Measurements from ENCODE around the gene CIC.
A peak's percentile ranks its signal among the peaks of the same experiment; 100 is the strongest.

CIC gene

DNA sequence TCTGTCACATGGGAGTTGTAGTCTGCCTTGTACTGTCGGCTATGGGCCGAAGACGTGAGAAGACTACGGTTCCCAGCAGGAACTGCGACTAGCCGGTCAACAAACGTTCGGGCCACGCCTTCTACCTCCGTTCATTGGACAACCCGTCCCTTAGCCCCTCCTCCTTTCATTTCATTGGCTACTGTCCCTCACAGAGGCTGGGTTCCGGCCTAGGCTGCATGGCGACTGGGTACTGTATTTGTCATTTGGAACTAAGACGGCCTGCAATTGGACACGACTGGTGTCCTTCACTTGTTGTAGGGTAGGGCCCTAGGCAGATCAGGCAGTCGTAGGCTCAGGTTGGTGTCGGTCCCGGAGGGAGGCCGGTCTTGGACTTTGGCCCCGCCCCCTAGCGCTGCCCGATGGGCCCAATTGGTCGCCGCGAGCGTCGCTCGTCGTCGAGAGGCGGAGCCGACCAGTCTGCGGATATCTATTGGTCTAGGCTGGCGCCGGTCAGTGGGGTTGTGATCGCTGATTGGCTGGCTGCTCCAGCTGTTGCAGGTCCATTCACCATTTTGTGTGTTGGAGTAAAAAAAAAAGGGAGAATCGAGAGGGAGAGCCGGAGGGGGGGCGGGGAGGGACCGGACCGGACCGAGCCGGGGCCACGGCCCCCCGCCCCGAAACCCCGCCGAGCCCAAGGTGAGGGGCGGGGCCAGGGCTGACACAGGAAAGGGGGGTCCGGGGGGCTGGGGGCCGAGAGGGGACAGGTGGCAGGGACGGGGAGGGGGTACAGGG, at the start of gene CIC:
CIC (plus strand) TSS at position 549 of the 774 bp plus-strand sequence. CDS start 2,532 bp downstream, outside the sequence.
- Mint-ChIP-seq H3K27ac (peak within 1 kb of the TSS; percentile 99), H3K4me1 (ENCODE audit: low read depth) (peaks cover 29% of the 10 kb centered on the region), H3K9me3 (no peaks in the 10 kb centered on the region), H3K36me3 (ENCODE audit: low read depth) (peaks cover 6% of the 10 kb centered on the region), H3K27me3 (ENCODE audit: low read depth) (no peaks in the 10 kb centered on the region), H3K4me3 (no peak within 1 kb of the TSS)

DNA sequence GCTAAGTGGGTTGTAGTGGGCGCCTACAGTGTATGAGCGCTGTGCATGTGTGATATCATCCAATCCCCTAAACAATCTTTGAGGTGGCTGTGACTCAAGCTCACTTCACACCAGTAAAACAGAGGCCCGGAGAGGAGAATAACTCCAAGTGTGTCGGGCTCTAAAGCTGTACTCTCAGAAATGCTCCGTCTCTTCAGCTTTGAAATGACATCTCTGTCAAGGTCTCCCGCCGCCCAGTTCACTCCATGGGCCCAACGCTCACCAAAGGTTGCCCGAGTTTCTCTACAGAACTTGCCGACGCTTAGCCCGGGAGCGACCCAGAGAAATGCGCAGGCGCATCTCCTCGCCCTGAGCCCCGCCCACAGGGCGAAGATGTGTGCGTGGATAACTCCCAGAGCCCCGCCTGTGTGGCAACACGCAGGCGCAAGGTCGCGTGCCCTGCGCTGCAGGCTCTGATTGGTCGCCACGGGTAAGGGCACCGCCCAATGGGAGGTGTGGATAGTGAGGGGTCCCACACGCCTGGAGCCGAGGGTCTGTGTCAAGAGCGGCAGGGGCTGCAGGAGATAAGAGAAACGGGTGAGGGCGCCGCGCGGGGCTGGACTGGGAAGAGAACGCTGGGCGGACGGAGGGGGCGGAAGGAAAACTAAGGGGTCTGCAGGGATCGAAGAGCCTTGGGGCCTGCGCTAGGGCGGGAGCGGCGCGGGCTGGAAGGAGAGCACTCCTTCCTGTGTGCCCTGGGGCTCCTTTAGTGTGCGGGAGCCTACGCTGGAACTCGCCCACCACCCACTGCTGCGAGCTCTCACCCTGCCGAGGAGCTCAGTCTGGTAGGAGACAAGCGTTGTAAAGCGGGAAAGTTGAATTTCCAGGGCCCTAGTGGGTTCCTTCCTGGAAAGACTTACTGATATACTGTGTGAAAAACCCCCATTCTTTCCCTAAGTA, 49.0 kb upstream of the CIC start, which contains the start of gene ZNF526:
ZNF526 (plus strand) TSS at position 501 of the 939 bp plus-strand sequence. CDS start 4,092 bp downstream, outside the sequence.
- peak within 1 kb of the TSS; percentile 100 for H3K4me3 Mint-ChIP-seq
- peak within 1 kb of the TSS; percentile 95 for H3K27ac Mint-ChIP-seq
- no peaks in the 10 kb centered on the region for H3K27me3 Mint-ChIP-seq (ENCODE audit: low read depth)
- H3K4me1 Mint-ChIP-seq (ENCODE audit: low read depth): peaks cover 46% of the 10 kb centered on the region
- H3K9me3 Mint-ChIP-seq: no peaks in the 10 kb centered on the region
- peaks cover 26% of the 10 kb centered on the region for H3K36me3 Mint-ChIP-seq (ENCODE audit: low read depth)

DNA sequence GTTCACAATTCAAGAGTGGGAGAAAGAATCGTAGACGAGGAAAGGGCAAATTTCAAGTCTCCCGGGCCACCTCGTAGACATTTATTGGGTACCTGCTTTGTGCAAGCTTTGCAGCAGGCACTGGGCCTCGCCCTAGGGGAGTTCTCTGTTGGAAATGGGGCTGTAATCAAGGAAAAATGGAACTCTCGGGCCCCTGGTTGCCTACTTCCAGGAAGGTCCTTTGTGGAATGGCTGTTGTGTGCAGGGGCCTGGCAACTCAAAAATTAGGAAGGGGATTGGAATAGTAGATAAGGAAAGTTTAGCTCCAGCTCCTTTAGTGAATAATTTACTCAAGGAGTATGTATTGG, 48.3 kb upstream of the CIC start:
- no peaks in the 10 kb centered on the region for H3K27me3 Mint-ChIP-seq (ENCODE audit: low read depth)
- H3K36me3 Mint-ChIP-seq (ENCODE audit: low read depth): peaks cover 21% of the 10 kb centered on the region
- H3K4me3 Mint-ChIP-seq: peak overlapping the region; percentile 100
- H3K27ac Mint-ChIP-seq: peak overlapping the region; percentile 95
- no peaks in the 10 kb centered on the region for H3K9me3 Mint-ChIP-seq
- peaks cover 39% of the 10 kb centered on the region for H3K4me1 Mint-ChIP-seq (ENCODE audit: low read depth)

DNA sequence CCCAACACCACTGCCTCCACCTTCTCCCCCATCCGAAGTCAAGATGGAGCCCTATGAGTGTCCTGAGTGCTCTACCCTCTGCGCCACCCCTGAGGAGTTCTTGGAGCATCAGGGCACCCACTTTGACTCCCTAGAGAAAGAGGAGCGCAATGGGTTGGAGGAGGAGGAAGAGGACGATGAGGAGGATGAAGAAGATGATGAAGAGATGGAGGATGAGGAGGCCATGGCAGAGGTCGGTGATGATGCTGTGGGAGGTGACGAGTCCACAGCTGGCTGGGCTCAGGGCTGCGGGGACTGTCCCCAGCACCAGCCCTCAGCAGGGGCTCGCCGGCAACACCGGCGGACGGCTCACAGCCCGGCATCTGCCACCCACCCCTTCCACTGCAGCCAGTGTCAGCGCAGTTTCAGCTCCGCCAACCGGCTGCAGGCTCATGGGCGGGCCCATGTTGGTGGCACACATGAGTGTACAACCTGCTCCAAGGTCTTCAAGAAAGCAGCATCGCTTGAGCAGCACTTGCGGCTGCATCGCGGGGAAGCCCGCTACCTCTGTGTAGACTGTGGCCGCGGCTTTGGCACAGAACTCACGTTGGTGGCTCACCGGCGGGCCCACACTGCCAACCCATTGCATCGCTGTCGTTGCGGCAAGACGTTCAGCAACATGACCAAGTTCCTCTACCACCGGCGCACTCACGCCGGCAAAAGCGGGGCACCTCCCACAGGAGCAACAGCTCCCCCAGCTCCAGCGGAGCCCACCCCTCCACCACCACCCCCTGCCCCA, 43.9 kb upstream of the CIC start:
- peaks cover 35% of the 10 kb centered on the region for H3K36me3 Mint-ChIP-seq (ENCODE audit: low read depth)
- no peaks in the 10 kb centered on the region for H3K9me3 Mint-ChIP-seq
- H3K27me3 Mint-ChIP-seq (ENCODE audit: low read depth): no peaks in the 10 kb centered on the region
- peaks cover 29% of the 10 kb centered on the region for H3K4me1 Mint-ChIP-seq (ENCODE audit: low read depth)
- no peak overlapping the region for H3K4me3 Mint-ChIP-seq
- no peak overlapping the region for H3K27ac Mint-ChIP-seq

DNA sequence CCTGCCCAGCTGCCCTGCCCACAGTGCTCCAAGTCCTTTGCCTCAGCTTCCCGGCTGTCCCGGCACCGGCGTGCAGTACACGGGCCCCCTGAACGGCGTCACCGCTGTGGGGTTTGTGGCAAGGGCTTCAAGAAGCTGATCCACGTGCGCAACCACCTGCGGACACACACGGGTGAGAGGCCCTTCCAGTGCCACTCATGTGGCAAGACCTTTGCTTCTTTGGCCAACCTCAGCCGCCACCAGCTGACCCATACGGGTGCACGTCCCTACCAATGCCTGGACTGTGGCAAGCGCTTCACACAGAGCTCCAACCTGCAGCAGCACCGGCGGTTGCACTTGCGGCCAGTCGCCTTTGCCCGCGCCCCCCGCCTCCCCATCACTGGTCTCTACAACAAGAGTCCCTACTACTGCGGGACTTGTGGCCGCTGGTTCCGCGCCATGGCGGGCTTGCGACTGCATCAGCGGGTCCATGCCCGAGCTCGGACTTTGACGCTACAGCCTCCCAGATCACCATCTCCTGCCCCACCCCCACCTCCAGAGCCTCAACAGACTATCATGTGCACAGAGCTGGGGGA, 43.2 kb upstream of the CIC start:
- H3K27me3 Mint-ChIP-seq (ENCODE audit: low read depth): no peaks in the 10 kb centered on the region
- H3K27ac Mint-ChIP-seq: no peak overlapping the region
- H3K9me3 Mint-ChIP-seq: no peaks in the 10 kb centered on the region
- H3K4me1 Mint-ChIP-seq (ENCODE audit: low read depth): peaks cover 26% of the 10 kb centered on the region
- peaks cover 32% of the 10 kb centered on the region for H3K36me3 Mint-ChIP-seq (ENCODE audit: low read depth)
- no peak overlapping the region for H3K4me3 Mint-ChIP-seq

DNA sequence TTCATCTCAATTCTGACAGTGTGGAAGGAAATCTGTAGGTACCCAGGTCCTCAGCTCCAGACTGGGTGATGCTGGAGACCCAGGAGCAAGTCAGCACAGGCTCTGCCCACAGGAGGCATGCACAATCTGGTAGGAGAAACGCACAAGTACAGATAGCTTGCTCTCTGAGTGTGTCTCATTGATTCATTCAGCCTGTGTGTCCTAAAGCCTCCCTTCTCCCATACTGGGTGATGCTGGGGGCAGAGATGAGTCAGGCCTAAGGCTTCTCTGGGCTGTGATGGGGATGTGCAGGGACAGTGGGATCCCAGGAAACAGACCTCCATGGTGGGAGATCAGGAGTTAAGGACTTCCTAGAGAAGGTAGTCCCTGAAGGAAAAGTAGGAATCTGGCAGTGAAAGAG, 42.2 kb upstream of the CIC start:
- Mint-ChIP-seq H3K4me1 (ENCODE audit: low read depth) (peaks cover 23% of the 10 kb centered on the region), H3K9me3 (no peaks in the 10 kb centered on the region), H3K36me3 (ENCODE audit: low read depth) (peaks cover 36% of the 10 kb centered on the region), H3K4me3 (no peak overlapping the region), H3K27me3 (ENCODE audit: low read depth) (no peaks in the 10 kb centered on the region), H3K27ac (peak overlapping the region; percentile 34)

DNA sequence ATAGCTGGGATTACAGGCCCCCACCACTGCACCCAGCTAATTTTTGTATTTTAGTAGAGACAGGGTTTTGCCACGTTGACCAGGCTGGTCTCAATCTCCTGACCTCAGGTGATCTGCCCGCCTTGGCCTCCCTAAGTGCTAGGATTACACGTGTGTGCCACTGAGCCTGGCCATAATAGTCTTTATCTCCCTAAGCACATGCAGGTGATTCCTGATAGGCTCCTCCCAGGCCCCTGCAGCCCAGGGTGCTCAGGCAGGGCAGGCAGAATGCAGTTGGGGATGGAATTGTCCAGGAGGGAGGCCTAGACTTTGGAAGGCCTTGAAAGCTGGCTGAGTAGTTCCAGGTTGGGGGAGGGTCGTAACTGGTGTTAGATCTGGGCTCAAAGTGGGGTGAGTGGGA, 40.4 kb upstream of the CIC start:
- H3K4me3 Mint-ChIP-seq: no peak overlapping the region
- H3K9me3 Mint-ChIP-seq: no peaks in the 10 kb centered on the region
- no peaks in the 10 kb centered on the region for H3K27me3 Mint-ChIP-seq (ENCODE audit: low read depth)
- no peak overlapping the region for H3K27ac Mint-ChIP-seq
- peaks cover 42% of the 10 kb centered on the region for H3K36me3 Mint-ChIP-seq (ENCODE audit: low read depth)
- peaks cover 17% of the 10 kb centered on the region for H3K4me1 Mint-ChIP-seq (ENCODE audit: low read depth)

DNA sequence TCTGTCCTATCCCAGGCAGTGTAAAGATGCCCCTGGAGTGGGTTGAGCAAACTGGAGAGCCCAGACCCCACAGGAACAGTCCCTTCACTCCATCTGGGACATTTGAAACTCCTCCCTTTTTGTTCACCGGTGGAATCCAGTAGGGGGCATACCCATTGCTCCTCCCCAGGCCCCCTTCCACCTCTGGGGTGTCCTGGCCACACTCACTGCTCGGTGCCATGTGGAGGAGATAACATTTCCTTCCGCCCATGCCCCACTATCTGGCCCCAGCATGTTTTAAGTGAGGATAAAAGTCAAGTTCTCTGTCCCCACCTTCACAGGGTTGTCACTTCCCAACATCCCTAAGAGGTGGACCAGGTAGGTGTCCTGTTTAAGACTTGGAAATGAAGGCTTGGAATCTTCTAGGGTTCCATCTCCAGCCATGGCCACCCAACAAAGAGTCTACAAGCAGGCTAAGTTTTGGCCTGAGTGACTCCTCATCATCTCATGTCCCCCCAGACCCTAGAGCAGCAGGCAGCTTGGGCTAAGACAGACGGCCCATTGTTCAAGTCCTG, 39.7 kb upstream of the CIC start:
- Mint-ChIP-seq H3K27ac (no peak overlapping the region), H3K27me3 (ENCODE audit: low read depth) (no peaks in the 10 kb centered on the region), H3K4me3 (no peak overlapping the region), H3K36me3 (ENCODE audit: low read depth) (peaks cover 46% of the 10 kb centered on the region), H3K9me3 (no peaks in the 10 kb centered on the region), H3K4me1 (ENCODE audit: low read depth) (peaks cover 17% of the 10 kb centered on the region)

DNA sequence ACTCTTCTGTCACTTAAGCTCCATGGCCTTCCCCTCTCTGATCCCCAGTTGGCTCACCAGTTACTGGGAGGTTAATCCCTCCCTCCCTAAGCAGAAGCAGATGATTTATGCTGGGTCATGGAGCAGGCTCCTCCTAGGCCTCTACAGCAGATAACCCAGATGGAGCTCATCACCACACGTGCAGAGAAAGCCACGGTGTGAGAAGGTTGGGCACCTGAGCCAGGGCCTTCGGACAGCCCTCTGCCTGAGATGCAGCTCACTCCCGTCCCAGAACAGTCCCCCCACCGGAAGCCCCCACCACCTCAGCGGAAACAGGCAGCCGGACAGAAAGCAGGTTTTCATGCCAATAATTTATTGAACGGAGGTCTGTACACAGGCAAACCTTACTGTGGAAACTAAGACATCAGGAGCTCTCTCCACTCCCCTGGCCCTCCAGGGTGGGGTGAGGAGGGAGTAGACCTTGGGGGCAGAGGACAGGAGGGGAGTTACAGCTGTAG, 39.1 kb upstream of the CIC start:
- Mint-ChIP-seq H3K36me3 (ENCODE audit: low read depth) (peaks cover 44% of the 10 kb centered on the region), H3K4me1 (ENCODE audit: low read depth) (peaks cover 17% of the 10 kb centered on the region), H3K27ac (no peak overlapping the region), H3K27me3 (ENCODE audit: low read depth) (no peaks in the 10 kb centered on the region), H3K9me3 (no peaks in the 10 kb centered on the region), H3K4me3 (no peak overlapping the region)

DNA sequence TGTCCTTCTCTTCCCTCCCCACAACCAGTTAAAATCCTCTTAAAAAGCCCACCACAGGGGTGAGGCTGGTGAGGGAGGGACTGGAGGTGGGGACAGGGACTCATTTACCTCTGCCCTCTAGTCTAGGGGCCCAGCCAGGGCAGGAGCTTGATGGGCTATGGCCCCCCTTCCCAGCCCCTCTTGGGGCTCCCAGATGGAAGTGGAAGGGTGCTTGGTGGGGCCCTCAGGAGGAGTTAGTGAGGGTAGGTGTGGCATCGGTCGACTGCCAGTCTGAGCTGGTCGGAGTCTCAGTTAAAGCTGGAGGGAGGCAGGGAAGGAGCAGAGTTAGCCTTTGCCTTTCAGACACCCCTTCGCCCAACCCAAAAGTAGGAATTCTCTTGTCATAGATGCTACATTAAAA, 38.5 kb upstream of the CIC start:
- Mint-ChIP-seq H3K27ac (no peak overlapping the region), H3K4me3 (no peak overlapping the region), H3K9me3 (no peaks in the 10 kb centered on the region), H3K4me1 (ENCODE audit: low read depth) (peaks cover 19% of the 10 kb centered on the region), H3K36me3 (ENCODE audit: low read depth) (peaks cover 49% of the 10 kb centered on the region), H3K27me3 (ENCODE audit: low read depth) (no peaks in the 10 kb centered on the region)

DNA sequence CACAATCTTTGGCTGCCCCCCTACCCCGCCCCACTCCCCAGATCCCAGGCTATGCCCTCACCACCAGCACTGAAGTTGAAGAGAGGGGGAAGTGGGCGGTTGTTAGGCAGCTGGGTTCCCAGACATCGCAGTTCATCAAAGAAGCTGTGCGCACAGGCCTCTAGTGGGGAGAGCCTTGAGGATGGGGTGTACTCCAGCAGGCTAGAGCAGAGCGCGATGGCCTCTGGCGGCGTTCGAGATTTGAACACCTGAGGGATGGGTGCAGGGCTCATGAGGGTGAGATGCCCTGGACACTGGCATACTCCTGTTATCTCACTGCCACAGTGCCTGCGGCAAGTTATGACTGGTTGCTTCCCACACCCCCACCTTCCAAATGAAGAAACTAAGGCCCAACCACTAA, 36.6 kb upstream of the CIC start:
- Mint-ChIP-seq H3K4me1 (ENCODE audit: low read depth) (peaks cover 13% of the 10 kb centered on the region), H3K9me3 (no peaks in the 10 kb centered on the region), H3K4me3 (no peak overlapping the region), H3K27ac (no peak overlapping the region), H3K36me3 (ENCODE audit: low read depth) (peaks cover 49% of the 10 kb centered on the region), H3K27me3 (ENCODE audit: low read depth) (no peaks in the 10 kb centered on the region)

DNA sequence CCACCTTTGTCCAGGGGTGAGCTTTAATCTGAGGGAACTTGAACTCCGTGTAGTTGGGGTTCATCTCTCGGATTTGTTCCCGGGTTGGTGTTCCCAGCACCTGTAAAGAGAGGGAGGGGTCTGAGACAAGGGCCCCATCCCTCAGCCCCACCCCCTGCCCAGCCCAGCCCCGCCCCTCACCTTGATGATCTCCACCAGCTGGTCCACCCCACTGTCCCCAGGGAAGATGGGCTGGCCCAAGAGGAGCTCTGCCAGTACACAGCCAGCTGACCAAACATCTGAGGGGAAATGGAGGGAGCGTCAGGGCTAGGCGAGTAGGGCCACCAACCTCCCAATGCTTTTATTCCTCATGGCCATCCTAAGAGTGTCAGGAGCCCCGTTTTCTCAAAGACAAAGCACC, 35.9 kb upstream of the CIC start:
- H3K4me3 Mint-ChIP-seq: no peak overlapping the region
- H3K4me1 Mint-ChIP-seq (ENCODE audit: low read depth): peaks cover 13% of the 10 kb centered on the region
- H3K27ac Mint-ChIP-seq: no peak overlapping the region
- H3K9me3 Mint-ChIP-seq: no peaks in the 10 kb centered on the region
- H3K27me3 Mint-ChIP-seq (ENCODE audit: low read depth): no peaks in the 10 kb centered on the region
- H3K36me3 Mint-ChIP-seq (ENCODE audit: low read depth): peaks cover 45% of the 10 kb centered on the region

DNA sequence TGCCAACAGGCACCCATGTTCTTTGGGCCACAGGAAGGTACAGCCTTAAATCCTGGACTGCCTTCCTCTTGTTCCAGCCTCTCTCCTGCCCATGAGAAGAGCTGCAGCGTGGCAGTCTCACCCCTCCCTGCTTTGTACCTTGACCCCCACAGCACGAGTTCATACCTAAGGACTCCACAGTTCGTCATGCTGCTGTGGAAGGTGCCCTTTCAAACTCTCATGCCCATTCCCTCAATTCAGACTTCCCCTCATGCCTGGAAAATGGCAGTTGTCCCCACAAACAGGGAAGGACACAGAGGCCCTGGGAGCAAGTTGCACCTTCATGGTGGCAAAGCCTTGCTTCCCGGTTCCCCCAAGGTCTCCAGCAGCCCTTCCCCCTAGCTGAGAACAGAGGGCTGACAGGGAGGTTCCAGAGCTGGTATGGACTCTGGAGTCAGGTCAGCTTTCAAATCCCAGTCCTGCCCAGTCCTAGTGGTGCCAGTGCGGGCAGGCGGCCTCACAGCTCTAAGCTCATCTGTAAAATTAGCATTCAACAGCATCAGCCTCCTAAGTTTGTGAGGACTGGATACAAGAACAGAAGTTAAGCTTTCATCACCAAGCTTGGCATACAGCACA, 35.3 kb upstream of the CIC start:
- peak overlapping the region; percentile 49 for H3K27ac Mint-ChIP-seq
- H3K4me3 Mint-ChIP-seq: no peak overlapping the region
- H3K36me3 Mint-ChIP-seq (ENCODE audit: low read depth): peaks cover 44% of the 10 kb centered on the region
- no peaks in the 10 kb centered on the region for H3K27me3 Mint-ChIP-seq (ENCODE audit: low read depth)
- peaks cover 11% of the 10 kb centered on the region for H3K4me1 Mint-ChIP-seq (ENCODE audit: low read depth)
- H3K9me3 Mint-ChIP-seq: no peaks in the 10 kb centered on the region

Data from T-helper 1 cell treated with Interleukin-12 subunit alpha and Interleukin-12 subunit beta and Interleukin-4 antibody, amounts not matched to agents 30 μg/mL and 1 μg/mL, for 36 hours (primary cell).